ENCODE data around the gene SPATA3. TPM values are rescaled to one million over a fixed set of nuclear protein-coding genes. Genes with fewer than 3 reads are reported as not detected.

SPATA3 gene
- total and polyA plus RNA-seq, 2 of the 13 experiments (the other 11 are each of a cell fraction or from before 2014, with no cell fraction given), result not detected

- TF ChIP-seq ZNF784 (CRISPR knock-in tag; IDR thresholded peaks at IDR 0.05; ENCODE audit: borderline replicate concordance), result peak; percentile 68; the same call in 1 of the 2 replicates
- TF ChIP-seq CREB1 (IDR thresholded peaks at IDR 0.05), result no peak
- no peak for TF ChIP-seq CREB1 (CRISPR knock-in tag; IDR thresholded peaks at IDR 0.05)
- TF ChIP-seq, protein P1, sequence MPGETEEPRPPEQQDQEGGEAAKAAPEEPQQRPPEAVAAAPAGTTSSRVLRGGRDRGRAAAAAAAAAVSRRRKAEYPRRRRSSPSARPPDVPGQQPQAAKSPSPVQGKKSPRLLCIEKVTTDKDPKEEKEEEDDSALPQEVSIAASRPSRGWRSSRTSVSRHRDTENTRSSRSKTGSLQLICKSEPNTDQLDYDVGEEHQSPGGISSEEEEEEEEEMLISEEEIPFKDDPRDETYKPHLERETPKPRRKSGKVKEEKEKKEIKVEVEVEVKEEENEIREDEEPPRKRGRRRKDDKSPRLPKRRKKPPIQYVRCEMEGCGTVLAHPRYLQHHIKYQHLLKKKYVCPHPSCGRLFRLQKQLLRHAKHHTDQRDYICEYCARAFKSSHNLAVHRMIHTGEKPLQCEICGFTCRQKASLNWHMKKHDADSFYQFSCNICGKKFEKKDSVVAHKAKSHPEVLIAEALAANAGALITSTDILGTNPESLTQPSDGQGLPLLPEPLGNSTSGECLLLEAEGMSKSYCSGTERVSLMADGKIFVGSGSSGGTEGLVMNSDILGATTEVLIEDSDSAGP (CRISPR knock-in tag; IDR thresholded peaks at IDR 0.05; ENCODE audit: borderline replicate concordance), result peak; percentile 60
- TF ChIP-seq ZNF253 (CRISPR knock-in tag; IDR thresholded peaks at IDR 0.05; ENCODE audit: borderline replicate concordance), result 0 out of 2 replicates have a peak, but pooled peaks have one; percentile 26
- TF ChIP-seq ZNF782 (CRISPR knock-in tag; IDR thresholded peaks at IDR 0.05; ENCODE audit: borderline replicate concordance), result no peak
- peak; percentile 31; the same call in 1 of the 2 replicates for TF ChIP-seq PATZ1 (CRISPR knock-in tag; IDR thresholded peaks at IDR 0.05)
- TF ChIP-seq ZC3H4 (CRISPR knock-in tag; IDR thresholded peaks at IDR 0.05; ENCODE audit: borderline replicate concordance), result no peak
- TF ChIP-seq, protein P2, sequence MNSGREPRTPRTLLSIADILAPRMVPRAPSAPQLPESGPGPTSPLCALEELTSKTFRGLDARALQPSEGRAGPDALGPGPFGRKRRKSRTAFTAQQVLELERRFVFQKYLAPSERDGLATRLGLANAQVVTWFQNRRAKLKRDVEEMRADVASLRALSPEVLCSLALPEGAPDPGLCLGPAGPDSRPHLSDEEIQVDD (CRISPR knock-in tag; IDR thresholded peaks at IDR 0.05; ENCODE audit: borderline replicate concordance), result no peak
- TF ChIP-seq GATAD1 (CRISPR knock-in tag; IDR thresholded peaks at IDR 0.05), result 0 out of 2 replicates have a peak, but pooled peaks have one; percentile 8
- peak; percentile 12; the same call in 1 of the 2 replicates for TF ChIP-seq KAT7 (CRISPR knock-in tag; IDR thresholded peaks at IDR 0.05; ENCODE audit: borderline replicate concordance)
- TF ChIP-seq JUND (CRISPR knock-in tag; IDR thresholded peaks at IDR 0.05), result no peak
- TF ChIP-seq MAF1 (CRISPR knock-in tag; IDR thresholded peaks at IDR 0.05; ENCODE audit: borderline replicate concordance), result no peak
- 0 out of 2 replicates have a peak, but pooled peaks have one; percentile 39 for TF ChIP-seq ZBTB46 (CRISPR knock-in tag; IDR thresholded peaks at IDR 0.05; ENCODE audit: borderline replicate concordance)
- TF ChIP-seq, protein P3, sequence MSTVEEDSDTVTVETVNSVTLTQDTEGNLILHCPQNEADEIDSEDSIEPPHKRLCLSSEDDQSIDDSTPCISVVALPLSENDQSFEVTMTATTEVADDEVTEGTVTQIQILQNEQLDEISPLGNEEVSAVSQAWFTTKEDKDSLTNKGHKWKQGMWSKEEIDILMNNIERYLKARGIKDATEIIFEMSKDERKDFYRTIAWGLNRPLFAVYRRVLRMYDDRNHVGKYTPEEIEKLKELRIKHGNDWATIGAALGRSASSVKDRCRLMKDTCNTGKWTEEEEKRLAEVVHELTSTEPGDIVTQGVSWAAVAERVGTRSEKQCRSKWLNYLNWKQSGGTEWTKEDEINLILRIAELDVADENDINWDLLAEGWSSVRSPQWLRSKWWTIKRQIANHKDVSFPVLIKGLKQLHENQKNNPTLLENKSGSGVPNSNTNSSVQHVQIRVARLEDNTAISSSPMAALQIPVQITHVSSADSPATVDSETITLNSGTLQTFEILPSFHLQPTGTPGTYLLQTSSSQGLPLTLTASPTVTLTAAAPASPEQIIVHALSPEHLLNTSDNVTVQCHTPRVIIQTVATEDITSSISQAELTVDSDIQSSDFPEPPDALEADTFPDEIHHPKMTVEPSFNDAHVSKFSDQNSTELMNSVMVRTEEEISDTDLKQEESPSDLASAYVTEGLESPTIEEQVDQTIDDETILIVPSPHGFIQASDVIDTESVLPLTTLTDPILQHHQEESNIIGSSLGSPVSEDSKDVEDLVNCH (CRISPR knock-in tag; IDR thresholded peaks at IDR 0.05), result no peak
- TF ChIP-seq CREB3 (CRISPR knock-in tag; IDR thresholded peaks at IDR 0.05), result 0 out of 2 replicates have a peak, but pooled peaks have one; percentile 58
- no peak for TF ChIP-seq SIN3B (IDR thresholded peaks at IDR 0.05; ENCODE audit: low read length)
- no peak for TF ChIP-seq ZNF367 (CRISPR knock-in tag; IDR thresholded peaks at IDR 0.05; ENCODE audit: borderline replicate concordance)
These were observed 51.5 kb downstream of the SPATA3 start (continued) for GRCh38 chr2:231047274-231047922.
